DOHH2 (cell line): ENCODE results near the gene PINLYP.

ENCODE experiments used
- H3F3A ChIP-seq: fragments of 200-600 bp; sonication (generic), shearing (Covaris generic); 2 replicates; pipeline ENCODE4 v1.6.0; 2016; ENCODE audit warnings: antibody characterized with exemption, mild to moderate bottlenecking; ENCODE audit not compliant: control insufficient read depth, insufficient read depth
- H3K27ac ChIP-seq: fragments of 200-600 bp; sonication (generic); 2 replicates; pipeline ENCODE4 v1.5.1; 2014; ENCODE audit warnings: low read depth, mild to moderate bottlenecking, low read length, moderate library complexity
- H3K27me3 ChIP-seq: fragments of 200-600 bp; sonication (generic); 2 replicates; pipeline ENCODE4 v1.6.1; 2014; ENCODE audit warnings: mild to moderate bottlenecking, low read length, mixed read lengths; ENCODE audit not compliant: control insufficient read depth
- H3K36me3 ChIP-seq: fragments of 200-600 bp; sonication (generic); 2 replicates; pipeline ENCODE4 v1.6.1; 2014; ENCODE audit warnings: mild to moderate bottlenecking, low read length, moderate library complexity, mixed read lengths; ENCODE audit not compliant: control insufficient read depth
- H3K4me1 ChIP-seq: fragments of 200-600 bp; sonication (generic); 2 replicates; pipeline ENCODE4 v1.6.1; 2014; ENCODE audit warnings: mild to moderate bottlenecking, low read length, mixed read lengths; ENCODE audit not compliant: control insufficient read depth
- H3K4me2 ChIP-seq: fragments of 200-600 bp; sonication (generic); 2 replicates; pipeline ENCODE4 v1.6.0; 2014; ENCODE audit warnings: mild to moderate bottlenecking, low read length, moderate library complexity
- H3K4me3 ChIP-seq: fragments of 200-600 bp; sonication (generic); 2 replicates; pipeline ENCODE4 v1.5.1; 2014; ENCODE audit warnings: mild to moderate bottlenecking, low read length, mixed read lengths
- H3K79me2 ChIP-seq: fragments of 200-600 bp; sonication (generic); 2 replicates; pipeline ENCODE4 v1.6.1; 2014; ENCODE audit warnings: mild to moderate bottlenecking, low read length, mixed read lengths; ENCODE audit not compliant: control insufficient read depth
- H3K9me2 ChIP-seq: fragments of 200-600 bp; sonication (generic); replicated peaks from 2 replicates; pipeline ENCODE4 v1.6.1; 2014; ENCODE audit warnings: mild to moderate bottlenecking, low read length, mixed read lengths; ENCODE audit not compliant: control insufficient read depth
- H3K9me3 ChIP-seq: fragments of 200-600 bp; sonication (generic); 2 replicates; pipeline ENCODE4 v1.6.1; 2014; ENCODE audit warnings: antibody characterized with exemption, low read length, mixed read lengths; ENCODE audit not compliant: control insufficient read depth, insufficient read depth
- H4K20me1 ChIP-seq: fragments of 200-600 bp; sonication (generic); 2 replicates; pipeline ENCODE4 v1.6.0; 2014; ENCODE audit warnings: low read depth, mild to moderate bottlenecking, antibody characterized with exemption, low read length, moderate library complexity; ENCODE audit not compliant: control insufficient read depth, insufficient read depth
- EZH2phosphoT487 ChIP-seq: fragments of 200-600 bp; sonication (generic); IDR thresholded peaks from 2 replicates; pipeline ENCODE4 v1.6.1; 2017; ENCODE audit warnings: borderline replicate concordance, mild to moderate bottlenecking, antibody characterized with exemption, low read length, moderate library complexity, mixed read lengths
- TF ChIP-seq, protein P1 (sequence below): fragments of 200-600 bp; sonication (generic); IDR thresholded peaks from one replicate; pipeline ENCODE4 v1.5.1; 2014; ENCODE audit warnings: antibody characterized with exemption, mild to moderate bottlenecking, low read depth, low read length; ENCODE audit not compliant: poor library complexity, severe bottlenecking

PINLYP gene

DNA sequence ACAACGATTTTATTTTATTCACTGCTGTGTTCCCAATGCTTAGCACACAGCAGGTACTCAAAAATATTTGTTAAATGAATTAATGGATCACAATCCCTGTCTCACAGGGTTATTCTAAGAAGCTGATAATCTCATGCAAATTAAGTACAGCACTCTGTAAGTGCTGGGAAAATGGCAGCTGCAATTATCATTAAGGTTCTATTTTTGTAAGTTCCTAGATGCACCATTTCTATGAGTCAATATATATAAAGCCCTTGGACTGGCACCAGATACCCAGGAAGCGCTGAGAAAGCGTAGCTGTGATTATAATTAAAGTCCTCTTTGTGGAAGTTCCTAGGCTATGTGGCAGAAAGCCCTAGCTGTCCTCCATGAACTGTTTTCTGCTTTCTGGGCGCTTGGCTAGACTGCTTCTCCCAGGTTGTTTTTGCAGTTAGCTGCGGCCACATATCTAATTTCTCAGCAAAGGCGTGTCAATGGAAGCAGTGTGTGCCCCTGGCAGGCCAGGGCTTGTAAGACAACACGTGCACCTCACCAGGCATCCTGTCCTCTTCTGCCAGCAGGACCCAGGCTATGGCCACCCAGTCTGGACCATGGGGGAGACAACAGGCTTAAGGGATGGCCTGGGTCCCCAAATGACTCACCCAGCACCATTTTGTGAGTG is 31.1 kb downstream of the PINLYP start:
- Histone ChIP-seq H3K9me2 (no peaks in the 10 kb centered on the region), H3K4me2 (no peak overlapping the region), H3K4me1 (peaks cover 9% of the 10 kb centered on the region; the same call in 1 of the 2 replicates), H4K20me1 (no peaks in the 10 kb centered on the region), H3K27me3 (no peaks in the 10 kb centered on the region), H3K27ac (no peak overlapping the region), H3F3A (peaks cover 3% of the 10 kb centered on the region; the same call in 1 of the 2 replicates), H3K9me3 (no peaks in the 10 kb centered on the region), H3K79me2 (peaks cover 15% of the 10 kb centered on the region), H3K4me3 (no peak overlapping the region), H3K36me3 (peaks cover 22% of the 10 kb centered on the region)
- TF ChIP-seq EZH2phosphoT487, result no peak
- TF ChIP-seq, protein P1, sequence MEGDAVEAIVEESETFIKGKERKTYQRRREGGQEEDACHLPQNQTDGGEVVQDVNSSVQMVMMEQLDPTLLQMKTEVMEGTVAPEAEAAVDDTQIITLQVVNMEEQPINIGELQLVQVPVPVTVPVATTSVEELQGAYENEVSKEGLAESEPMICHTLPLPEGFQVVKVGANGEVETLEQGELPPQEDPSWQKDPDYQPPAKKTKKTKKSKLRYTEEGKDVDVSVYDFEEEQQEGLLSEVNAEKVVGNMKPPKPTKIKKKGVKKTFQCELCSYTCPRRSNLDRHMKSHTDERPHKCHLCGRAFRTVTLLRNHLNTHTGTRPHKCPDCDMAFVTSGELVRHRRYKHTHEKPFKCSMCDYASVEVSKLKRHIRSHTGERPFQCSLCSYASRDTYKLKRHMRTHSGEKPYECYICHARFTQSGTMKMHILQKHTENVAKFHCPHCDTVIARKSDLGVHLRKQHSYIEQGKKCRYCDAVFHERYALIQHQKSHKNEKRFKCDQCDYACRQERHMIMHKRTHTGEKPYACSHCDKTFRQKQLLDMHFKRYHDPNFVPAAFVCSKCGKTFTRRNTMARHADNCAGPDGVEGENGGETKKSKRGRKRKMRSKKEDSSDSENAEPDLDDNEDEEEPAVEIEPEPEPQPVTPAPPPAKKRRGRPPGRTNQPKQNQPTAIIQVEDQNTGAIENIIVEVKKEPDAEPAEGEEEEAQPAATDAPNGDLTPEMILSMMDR, result no peak

DNA sequence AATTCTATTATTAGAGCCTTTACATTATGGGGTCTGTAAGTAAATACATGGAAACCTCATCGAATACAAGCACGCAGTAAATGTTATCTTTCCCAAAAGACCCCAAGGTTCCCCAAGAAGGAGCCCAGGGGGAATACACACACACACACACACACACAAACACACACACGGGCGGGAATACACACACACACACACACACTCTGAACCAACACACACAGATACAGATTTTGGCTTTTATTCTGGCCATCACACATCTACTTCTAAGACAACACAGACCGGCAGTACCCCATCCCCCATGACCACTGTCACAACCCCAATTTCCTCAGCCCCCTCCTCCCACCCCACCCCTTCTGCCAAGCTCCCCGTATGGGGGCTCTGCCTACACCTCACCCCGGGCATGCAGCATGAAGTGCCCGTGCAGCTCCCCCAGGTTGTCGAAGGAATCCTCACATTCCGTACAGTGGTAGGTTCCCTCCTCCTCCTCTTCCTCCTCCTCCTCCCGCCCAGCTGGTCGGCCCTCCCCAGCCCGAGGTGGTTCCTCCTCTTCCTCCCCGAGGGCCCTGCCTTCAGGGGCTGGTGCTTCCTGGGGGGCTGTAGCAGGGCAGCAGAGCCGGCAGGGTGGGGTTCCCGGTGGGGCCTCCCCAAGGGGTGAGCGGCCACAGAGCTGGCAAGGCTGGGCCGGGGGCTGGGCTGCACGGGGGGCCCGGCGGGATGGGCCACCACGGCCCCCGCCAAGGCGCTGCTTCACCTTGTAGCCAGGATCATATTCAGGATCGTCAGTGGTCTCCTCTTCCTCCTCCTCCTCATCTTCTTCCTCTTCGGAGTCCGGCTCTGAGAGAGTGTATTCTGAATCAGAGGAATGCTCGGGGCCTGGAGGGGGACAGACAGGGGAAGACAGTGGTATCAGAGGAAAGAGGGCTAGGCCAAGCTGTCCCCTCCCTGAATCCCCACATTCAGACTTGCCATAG is 31.9 kb downstream of the PINLYP start:
- no peak for TF ChIP-seq EZH2phosphoT487
- TF ChIP-seq, protein P1, result no peak
- Histone ChIP-seq H3F3A (peaks cover 3% of the 10 kb centered on the region; the same call in 1 of the 2 replicates), H3K27ac (no peak overlapping the region), H4K20me1 (no peaks in the 10 kb centered on the region), H3K79me2 (peaks cover 23% of the 10 kb centered on the region), H3K4me1 (peaks cover 9% of the 10 kb centered on the region; the same call in 1 of the 2 replicates), H3K27me3 (no peaks in the 10 kb centered on the region), H3K9me3 (no peaks in the 10 kb centered on the region), H3K36me3 (peaks cover 30% of the 10 kb centered on the region), H3K9me2 (no peaks in the 10 kb centered on the region), H3K4me2 (no peak overlapping the region), H3K4me3 (no peak overlapping the region)

DNA sequence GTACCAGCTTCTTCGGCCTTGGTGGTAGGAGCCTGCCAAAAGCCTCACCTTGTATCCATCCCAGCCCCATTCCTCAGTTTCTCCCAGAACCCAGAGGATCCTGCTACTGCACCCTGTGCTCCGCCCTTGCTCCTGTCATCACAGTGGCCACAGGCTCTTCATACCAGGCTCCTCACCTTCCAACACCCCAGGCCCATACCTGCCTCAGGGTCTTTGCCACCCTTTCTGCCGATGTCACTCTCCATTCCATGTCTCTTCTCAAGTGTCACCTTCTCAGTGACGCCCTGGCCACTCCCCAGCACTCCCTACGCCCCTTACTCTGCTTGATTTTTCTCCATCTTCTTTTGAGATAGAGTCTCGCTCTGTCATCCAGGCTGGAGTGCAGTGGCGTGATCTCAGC is 34.3 kb downstream of the PINLYP start:
- no peak for TF ChIP-seq EZH2phosphoT487
- TF ChIP-seq, protein P1, result no peak
- no peak overlapping the region for H3K27ac ChIP-seq
- H3K36me3 ChIP-seq, result peaks cover 40% of the 10 kb centered on the region

More for the DNA sequence above, 34.3 kb downstream of the PINLYP start:
- H3K9me2 ChIP-seq, result no peaks in the 10 kb centered on the region
- no peaks in the 10 kb centered on the region for H3K27me3 ChIP-seq
- H4K20me1 ChIP-seq, result no peaks in the 10 kb centered on the region
- no peak overlapping the region for H3K4me3 ChIP-seq
- no peak overlapping the region for H3K4me2 ChIP-seq
- H3K4me1 ChIP-seq, result no peaks in the 10 kb centered on the region
- peaks cover 3% of the 10 kb centered on the region; the same call in 1 of the 2 replicates for H3F3A ChIP-seq
- H3K9me3 ChIP-seq, result no peaks in the 10 kb centered on the region
- peaks cover 45% of the 10 kb centered on the region for H3K79me2 ChIP-seq
